Measurements from ENCODE around the gene SRM.
A peak's percentile ranks its signal among the peaks of the same experiment; 100 is the strongest.

DNA sequence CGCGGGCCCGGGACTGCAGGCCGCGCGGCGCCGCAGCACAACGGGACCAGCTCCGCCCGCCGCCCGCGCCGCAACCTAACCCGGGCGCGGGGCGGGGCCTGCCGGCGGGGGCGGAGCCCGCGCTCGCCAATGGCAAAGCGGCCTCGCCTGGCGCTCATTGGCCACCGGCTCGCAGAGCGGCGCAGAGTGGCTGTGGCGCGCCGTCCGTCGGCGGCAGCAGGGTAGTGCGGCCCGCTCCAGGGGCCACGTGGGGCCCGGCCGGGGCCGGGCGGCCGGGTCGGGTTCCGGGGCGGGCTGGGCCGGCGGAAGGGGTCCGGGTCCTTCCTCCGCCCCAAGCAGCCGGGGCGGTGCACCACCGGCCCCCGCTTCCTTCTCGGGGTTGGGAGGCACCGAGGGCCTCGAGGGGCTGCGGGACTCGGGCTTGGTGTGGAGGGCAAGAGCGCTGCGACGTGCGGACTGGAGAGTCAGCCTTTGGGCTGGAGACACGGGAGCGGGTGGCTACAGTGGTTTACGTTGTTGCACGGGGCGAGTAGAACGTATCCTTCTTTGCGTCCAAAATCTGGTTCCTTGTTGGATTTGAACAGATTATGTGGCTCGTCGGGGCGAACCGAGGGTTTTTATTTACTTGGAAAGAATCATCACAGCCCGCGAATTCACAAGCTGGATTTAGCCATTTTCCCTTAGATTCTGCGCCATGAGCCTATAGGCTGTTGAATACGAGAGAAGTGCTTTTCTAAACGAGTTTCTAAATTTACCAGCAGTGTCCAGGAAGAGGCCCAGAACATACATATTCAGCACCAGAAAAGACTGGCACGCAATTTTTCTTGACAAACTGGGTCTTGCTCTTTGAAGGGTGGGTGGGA, at the start of gene SRM:
- TF ChIP-seq POLR2A (IDR thresholded peaks at IDR 0.05), result peak in 2 of 4 donors; percentile 64 to 75
- TF ChIP-seq CTCF (IDR thresholded peaks at IDR 0.05), result peak; percentile 66 to 94 (median 90)
